Esophagus (tissue), 2 donors: Measurements from ENCODE around the gene LHFPL3. TPM values are rescaled to one million over a fixed set of nuclear protein-coding genes. Genes with fewer than 3 reads are reported as not detected.

Experiments used
- H3K27ac ChIP-seq, 2 donors: one replicate each; pipeline ENCODE4 v1.5.1; 2013; ENCODE audit warnings: low read depth in 2 of 2, mild to moderate bottlenecking in 2 of 2, inconsistent platforms in 1 of 2, low read length in 1 of 2, moderate library complexity in 1 of 2
- H3K27me3 ChIP-seq, 2 donors: one replicate each; pipeline ENCODE4 v1.6.1; 2013; ENCODE audit warnings: low read length in 2 of 2, control low read depth in 1 of 2, mild to moderate bottlenecking in 1 of 2; ENCODE audit not compliant: insufficient read depth in 2 of 2, control insufficient read depth in 1 of 2
- H3K36me3 ChIP-seq, 2 donors: one replicate each; pipeline ENCODE4 v1.6.1; 2013; ENCODE audit warnings: low read length in 1 of 2; ENCODE audit not compliant: control insufficient read depth in 2 of 2, insufficient read depth in 2 of 2
- H3K4me1 ChIP-seq, 2 donors: one replicate each; pipeline ENCODE4 v1.6.1; 2013; ENCODE audit warnings: low read length in 1 of 2; ENCODE audit not compliant: control insufficient read depth in 2 of 2, insufficient read depth in 2 of 2
- H3K4me3 ChIP-seq, 2 donors: one replicate each; pipeline ENCODE4 v1.5.1; 2013; ENCODE audit warnings: low read length in 2 of 2, mild to moderate bottlenecking in 2 of 2, low read depth in 1 of 2, moderate library complexity in 1 of 2
- H3K9me3 ChIP-seq, 2 donors: one replicate each; pipeline ENCODE4 v1.6.1; 2013; ENCODE audit warnings: mild to moderate bottlenecking in 2 of 2, low read depth in 1 of 2, low read length in 1 of 2, moderate library complexity in 1 of 2; ENCODE audit not compliant: control insufficient read depth in 2 of 2, insufficient read depth in 1 of 2
- WGBS, 2 donors: extraction: QIAGEN DNeasy Blood & Tissue Kit; methylation state at CpG; one replicate each; pipeline ENCODE4 v1.1.7; 2013; 5-methylcytosine and 5-hydroxymethylcytosine counted together
- polyA plus RNA-seq, 2 donors: library from polyadenylated mRNA; stranded (reverse); fragments of 200-250 nt; gene quantifications; one replicate each; pipeline ENCODE4 v1.2.3, GENCODE V29; 2013
- donor health status: healthy with polysubstance abuse.
- donor health status: Bipolar disorder and iron deficiency.

LHFPL3 gene
- polyA plus RNA-seq, 2 donors: not detected

DNA sequence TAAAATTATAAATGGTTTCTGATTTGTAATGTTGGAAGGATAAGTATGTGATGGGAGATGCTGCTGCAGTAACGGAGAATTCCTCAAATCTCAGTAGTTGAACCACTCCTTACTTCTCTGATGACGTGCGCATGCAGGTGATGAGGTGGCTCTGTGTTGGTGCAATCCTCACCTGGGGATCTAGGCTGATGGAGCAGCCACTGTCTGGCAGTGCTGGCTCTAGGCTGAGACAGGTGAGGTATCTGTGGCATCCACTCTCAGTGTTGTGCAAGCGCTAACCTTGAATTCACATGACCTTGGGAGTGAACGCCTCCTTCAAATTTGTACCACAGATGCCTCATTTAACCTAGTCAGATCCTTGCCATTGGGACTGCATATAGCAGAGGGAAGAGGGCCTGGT is 35.0 kb downstream of the LHFPL3 start:
- H3K9me3 ChIP-seq: no peaks in the 10 kb centered on the region
- no peaks in the 10 kb centered on the region for H3K27me3 ChIP-seq
- 79% methylated on average over 5 of the region's 5 CpGs for WGBS, 2 donors
- no peak overlapping the region for H3K27ac ChIP-seq
- no peak overlapping the region for H3K4me3 ChIP-seq
- H3K36me3 ChIP-seq: no peaks in the 10 kb centered on the region
- no peaks in the 10 kb centered on the region for H3K4me1 ChIP-seq

DNA sequence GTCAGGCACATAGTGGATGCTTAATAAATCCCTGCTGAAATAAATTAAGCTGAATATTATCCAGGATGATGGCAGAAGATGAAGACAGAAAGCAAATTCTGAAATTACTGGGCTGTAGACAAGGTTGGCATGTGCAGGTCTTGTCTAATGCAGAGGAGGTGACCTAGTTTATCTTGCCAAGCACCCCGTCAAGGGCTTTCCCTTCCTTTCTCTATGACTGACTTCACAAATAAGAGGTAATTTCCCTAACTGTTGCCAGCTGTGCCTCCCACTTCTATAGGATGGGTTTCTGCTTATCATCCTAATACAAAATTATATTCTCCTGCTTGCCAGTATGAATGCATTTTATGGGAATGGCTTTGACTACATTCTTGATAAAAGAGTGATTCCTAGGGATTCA is 38.0 kb downstream of the LHFPL3 start:
- no peaks in the 10 kb centered on the region for H3K36me3 ChIP-seq
- H3K9me3 ChIP-seq: no peaks in the 10 kb centered on the region
- WGBS, 2 donors: 33 to 46% methylated on average over 1 of the region's 1 CpG
- no peaks in the 10 kb centered on the region for H3K4me1 ChIP-seq
- no peak overlapping the region for H3K27ac ChIP-seq
- no peaks in the 10 kb centered on the region for H3K27me3 ChIP-seq
- H3K4me3 ChIP-seq: no peak overlapping the region

DNA sequence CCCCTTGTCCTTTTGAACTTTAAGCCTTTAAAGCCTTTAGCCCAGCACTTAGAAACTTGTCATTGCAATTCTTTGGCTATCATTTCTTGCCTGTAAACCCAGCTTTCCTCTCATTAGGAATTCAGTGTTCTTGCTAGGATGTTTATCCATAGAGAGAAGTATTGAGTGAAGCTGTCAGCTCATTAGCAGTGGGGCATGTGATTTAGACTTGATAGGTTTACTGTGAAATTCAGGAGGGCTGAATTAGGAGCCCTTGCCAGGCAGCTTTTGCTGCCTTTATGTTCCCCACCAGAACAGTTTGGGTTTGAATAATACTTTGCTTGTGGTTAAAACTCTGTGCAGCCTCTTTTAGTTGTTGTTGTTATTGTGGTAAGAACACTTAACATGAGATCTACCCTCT is 39.5 kb downstream of the LHFPL3 start:
- H3K27ac ChIP-seq: no peak overlapping the region
- no peaks in the 10 kb centered on the region for H3K36me3 ChIP-seq
- H3K4me3 ChIP-seq: no peak overlapping the region
- no peaks in the 10 kb centered on the region for H3K9me3 ChIP-seq
- H3K27me3 ChIP-seq: no peaks in the 10 kb centered on the region
- H3K4me1 ChIP-seq: no peaks in the 10 kb centered on the region

DNA sequence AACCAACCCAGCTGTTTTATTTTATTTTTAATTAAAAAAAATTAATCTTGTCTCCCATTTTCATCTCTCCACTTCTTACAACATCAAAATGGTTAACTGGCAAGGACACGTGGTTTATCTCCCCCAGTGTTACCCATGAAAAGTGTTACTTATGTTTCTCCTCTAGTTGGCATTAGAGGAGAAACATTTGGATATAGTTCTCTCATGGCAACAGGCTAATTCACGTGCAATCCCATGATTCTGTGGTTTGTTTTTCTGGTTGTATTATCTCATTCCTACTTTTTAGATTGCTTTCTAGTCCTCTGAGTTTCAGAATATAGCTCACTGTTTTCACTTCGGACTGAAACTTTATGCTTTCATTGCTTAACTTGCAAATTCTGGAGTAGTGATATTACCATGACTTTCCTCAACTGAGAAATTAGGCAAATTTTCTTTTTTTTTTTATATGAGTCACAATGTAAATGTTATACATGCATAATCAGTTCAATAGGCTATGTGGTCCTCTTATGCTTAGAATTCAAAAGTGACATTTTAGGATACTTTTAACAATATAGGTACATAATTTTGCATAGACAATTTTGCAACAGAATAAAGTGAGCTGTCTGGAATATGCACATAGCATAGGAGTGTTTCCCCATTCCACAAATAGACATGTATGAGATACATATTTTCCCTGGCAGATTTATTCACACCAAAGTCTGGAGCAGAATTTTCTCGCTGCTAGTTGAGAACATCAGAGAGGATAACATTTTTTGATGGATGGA is 43.0 kb downstream of the LHFPL3 start:
- Histone ChIP-seq H3K36me3 (no peaks in the 10 kb centered on the region), H3K27ac (no peak overlapping the region), H3K27me3 (no peaks in the 10 kb centered on the region), H3K4me3 (no peak overlapping the region), H3K9me3 (no peaks in the 10 kb centered on the region), H3K4me1 (no peaks in the 10 kb centered on the region)
- 59% methylated on average over 4 of the region's 4 CpGs for WGBS, 2 donors

DNA sequence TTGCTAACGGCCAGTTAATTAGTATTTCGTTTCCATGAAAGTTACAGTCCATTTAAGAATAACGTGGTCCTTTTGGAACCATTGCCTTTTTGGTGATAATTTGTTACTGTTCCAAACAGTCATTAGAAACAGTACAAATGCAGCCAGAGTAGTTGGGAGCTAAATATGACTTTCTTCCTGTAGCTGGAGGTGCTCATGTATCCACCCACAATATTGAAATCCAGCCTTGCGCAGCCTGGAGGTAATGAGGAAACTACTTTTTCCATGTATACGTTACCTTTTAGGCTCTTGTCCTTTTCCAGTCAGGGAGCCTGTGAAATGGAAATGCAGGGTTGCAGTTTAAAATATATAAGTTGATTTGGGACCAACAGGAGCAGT is 43.6 kb downstream of the LHFPL3 start:
- H3K27me3 ChIP-seq: no peaks in the 10 kb centered on the region
- no peaks in the 10 kb centered on the region for H3K36me3 ChIP-seq
- H3K4me1 ChIP-seq: no peaks in the 10 kb centered on the region
- WGBS, 2 donors: 75 to 77% methylated on average over 5 of the region's 5 CpGs
- no peak overlapping the region for H3K27ac ChIP-seq
- no peak overlapping the region for H3K4me3 ChIP-seq
- H3K9me3 ChIP-seq: no peaks in the 10 kb centered on the region

DNA sequence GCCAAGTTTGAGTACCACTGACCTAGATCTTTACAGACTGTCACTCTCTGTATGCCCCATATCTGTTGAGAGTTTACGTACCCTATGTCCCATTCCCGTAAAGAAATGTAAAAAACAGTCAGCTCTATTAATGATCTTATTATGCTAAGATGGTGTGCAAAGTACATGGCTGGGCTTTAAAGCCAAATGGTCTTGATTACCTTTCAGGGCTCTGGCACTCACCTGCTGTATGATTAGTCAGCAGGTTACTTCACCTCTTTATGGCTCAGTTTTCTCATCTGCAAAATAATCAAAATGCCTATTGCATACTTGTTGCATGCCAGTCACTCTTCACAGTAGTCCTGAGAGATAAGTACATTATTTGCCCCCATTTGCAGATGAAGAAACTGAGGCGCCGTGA is 54.2 kb downstream of the LHFPL3 start:
- WGBS, 2 donors: 85 to 94% methylated on average over 4 of the region's 4 CpGs
- H3K36me3 ChIP-seq: no peaks in the 10 kb centered on the region
- H3K4me3 ChIP-seq: no peak overlapping the region
- no peaks in the 10 kb centered on the region for H3K4me1 ChIP-seq
- no peaks in the 10 kb centered on the region for H3K27me3 ChIP-seq
- H3K9me3 ChIP-seq: no peaks in the 10 kb centered on the region
- no peak overlapping the region for H3K27ac ChIP-seq

DNA sequence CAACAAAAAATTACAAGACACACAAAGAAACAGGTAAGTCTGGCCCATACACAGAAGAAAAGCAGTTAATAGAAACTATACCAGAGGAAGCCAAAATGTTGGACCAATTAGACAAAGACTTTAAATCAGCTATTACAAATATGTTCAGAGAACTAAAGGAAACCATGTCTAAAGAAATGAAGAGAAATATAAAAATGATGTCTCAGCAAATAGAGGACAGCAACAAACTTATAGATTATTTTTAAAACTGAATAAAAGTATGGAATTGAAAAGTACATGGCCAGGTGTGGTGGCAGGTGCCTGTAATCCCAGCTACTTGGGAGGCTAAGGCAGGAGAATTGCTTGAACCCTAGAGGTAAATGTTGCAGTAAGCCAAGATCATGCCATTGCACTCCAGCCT is 58.5 kb downstream of the LHFPL3 start:
- Histone ChIP-seq H3K9me3 (no peaks in the 10 kb centered on the region), H3K4me3 (no peak overlapping the region), H3K27me3 (no peaks in the 10 kb centered on the region), H3K27ac (no peak overlapping the region), H3K36me3 (no peaks in the 10 kb centered on the region), H3K4me1 (no peaks in the 10 kb centered on the region)

DNA sequence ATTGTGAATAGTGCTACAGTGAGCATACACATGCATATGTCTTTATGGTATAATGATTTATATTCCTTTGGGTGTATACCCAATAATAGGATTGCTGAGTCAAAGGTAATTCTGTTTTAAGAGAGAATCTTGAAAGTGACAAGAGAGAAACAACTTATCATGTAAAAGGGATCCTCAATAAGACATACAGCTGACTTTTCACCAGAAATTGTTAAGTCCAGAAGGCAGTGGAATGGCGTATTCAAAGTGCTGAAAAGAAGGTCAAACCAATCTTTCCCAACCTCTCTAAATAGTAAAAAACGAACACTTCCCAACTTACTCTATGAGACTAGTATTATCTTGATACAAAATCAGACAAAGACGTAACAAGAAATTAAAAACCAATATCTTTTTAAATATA is 59.8 kb downstream of the LHFPL3 start:
- WGBS, 2 donors: 75 to 77% methylated on average over 3 of the region's 3 CpGs
- no peaks in the 10 kb centered on the region for H3K9me3 ChIP-seq
- no peaks in the 10 kb centered on the region for H3K36me3 ChIP-seq
- no peak overlapping the region for H3K4me3 ChIP-seq
- no peak overlapping the region for H3K27ac ChIP-seq
- no peaks in the 10 kb centered on the region for H3K27me3 ChIP-seq
- H3K4me1 ChIP-seq: no peaks in the 10 kb centered on the region

DNA sequence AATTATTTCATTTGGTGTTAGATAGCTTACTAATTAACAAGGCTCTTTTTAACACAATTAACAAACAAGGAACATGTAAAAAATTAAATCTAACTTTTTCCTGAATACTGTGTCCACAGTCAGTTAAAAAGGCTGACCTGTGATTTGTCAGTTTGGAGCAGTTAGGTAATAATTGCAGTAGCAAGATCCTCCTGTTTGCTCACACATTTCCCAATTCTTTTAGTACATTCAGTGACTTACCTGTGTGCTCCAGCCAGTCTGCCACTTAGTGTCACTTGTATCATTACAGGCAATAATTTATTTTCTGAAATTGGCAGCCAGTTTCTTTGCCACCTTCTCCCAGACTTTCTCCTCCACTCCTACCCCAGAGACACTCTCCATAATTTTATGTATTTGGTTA is 66.8 kb downstream of the LHFPL3 start:
- H3K4me1 ChIP-seq: no peaks in the 10 kb centered on the region
- no peak overlapping the region for H3K27ac ChIP-seq
- H3K27me3 ChIP-seq: no peaks in the 10 kb centered on the region
- H3K36me3 ChIP-seq: no peaks in the 10 kb centered on the region
- H3K9me3 ChIP-seq: no peaks in the 10 kb centered on the region
- no peak overlapping the region for H3K4me3 ChIP-seq

DNA sequence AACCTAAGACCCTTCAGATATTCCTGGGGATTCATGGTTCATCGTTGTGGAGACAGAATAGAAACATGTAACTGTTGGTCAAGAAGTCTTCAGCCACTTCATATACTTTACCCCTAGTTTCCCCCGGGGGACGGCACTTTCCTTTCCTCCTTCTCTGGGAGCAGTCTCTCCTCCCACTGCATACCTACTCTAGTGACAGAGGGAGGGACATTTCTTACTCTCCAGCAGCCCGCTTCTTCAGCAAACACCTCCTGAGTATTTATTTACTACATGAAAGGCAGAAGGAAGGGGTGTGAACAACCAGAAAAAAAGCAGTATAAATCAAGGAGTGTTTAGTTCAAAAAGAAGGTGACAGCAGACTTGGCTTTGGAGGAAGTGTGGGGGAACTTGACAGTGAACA is 69.0 kb downstream of the LHFPL3 start:
- WGBS, 2 donors: 22 to 28% methylated on average over 4 of the region's 4 CpGs
- Histone ChIP-seq H3K36me3 (no peaks in the 10 kb centered on the region), H3K27ac (no peak overlapping the region), H3K27me3 (no peaks in the 10 kb centered on the region), H3K4me3 (no peak overlapping the region), H3K4me1 (no peaks in the 10 kb centered on the region), H3K9me3 (no peaks in the 10 kb centered on the region)
